Astrocyte of the hippocampus (primary cell): Measurements from ENCODE around the gene CTNNBL1.
A peak's percentile ranks its signal among the peaks of the same experiment; 100 is the strongest.

Experiments used
- DNase-seq: peaks from one replicate; pipeline ENCODE4 v3.0.0; 2011; ENCODE audit warnings: low read depth, low spot score

CTNNBL1 gene

GRCh38 chr20:37821696-37822095 lies 127.9 kb downstream of the CTNNBL1 start:
- DNase-seq, result peak; percentile 31

- peak; percentile 82 for DNase-seq
These were observed 128.3 kb downstream of the CTNNBL1 start for GRCh38 chr20:37822141-37822601.

GRCh38 chr20:37823296-37823980 lies 129.6 kb downstream of the CTNNBL1 start:
- peak; percentile 56 for DNase-seq

- DNase-seq, result no peak
These were observed 133.8 kb downstream of the CTNNBL1 start for GRCh38 chr20:37827605-37828004.

GRCh38 chr20:37828684-37829083 lies 134.9 kb downstream of the CTNNBL1 start:
- no peak for DNase-seq

GRCh38 chr20:37829128-37829527 lies 135.3 kb downstream of the CTNNBL1 start:
- no peak for DNase-seq

GRCh38 chr20:37833221-37833896 lies 139.5 kb downstream of the CTNNBL1 start:
- no peak for DNase-seq

GRCh38 chr20:37836926-37837325 lies 143.1 kb downstream of the CTNNBL1 start:
- no peak for DNase-seq

GRCh38 chr20:37837924-37838323 lies 144.1 kb downstream of the CTNNBL1 start:
- peak; percentile 54 for DNase-seq

- no peak for DNase-seq
These were observed 145.1 kb downstream of the CTNNBL1 start for GRCh38 chr20:37838769-37839431.

- DNase-seq, result no peak
These were observed 145.6 kb downstream of the CTNNBL1 start for GRCh38 chr20:37839432-37839827.

GRCh38 chr20:37839955-37840354 lies 146.1 kb downstream of the CTNNBL1 start:
- DNase-seq, result no peak

- no peak for DNase-seq
These were observed 147.6 kb downstream of the CTNNBL1 start for GRCh38 chr20:37841389-37841788.

- no peak for DNase-seq
These were observed 148.1 kb downstream of the CTNNBL1 start for GRCh38 chr20:37841971-37842370.

- peak; percentile 11 for DNase-seq
These were observed 151.4 kb downstream of the CTNNBL1 start for GRCh38 chr20:37845241-37845681.

- DNase-seq, result no peak
These were observed 152.0 kb downstream of the CTNNBL1 start for GRCh38 chr20:37845878-37846277.

GRCh38 chr20:37846573-37846972 lies 152.7 kb downstream of the CTNNBL1 start:
- DNase-seq, result no peak

- DNase-seq, result no peak
These were observed 154.9 kb downstream of the CTNNBL1 start for GRCh38 chr20:37848706-37849105.

- no peak for DNase-seq
These were observed 155.3 kb downstream of the CTNNBL1 start for GRCh38 chr20:37849156-37849555.

- no peak for DNase-seq
These were observed 155.7 kb downstream of the CTNNBL1 start for GRCh38 chr20:37849566-37849965.

GRCh38 chr20:37850036-37850592 lies 156.3 kb downstream of the CTNNBL1 start:
- no peak for DNase-seq

GRCh38 chr20:37850724-37851355 lies 157.0 kb downstream of the CTNNBL1 start:
- DNase-seq, result no peak
